ENCODE results near the gene DOK5. TPM values are rescaled to one million over a fixed set of nuclear protein-coding genes. Genes with fewer than 3 reads are reported as not detected.

Gene DOK5
- total and polyA plus RNA-seq, 9 of the 15 experiments (the other 6 are each of a cell fraction or from before 2014, with no cell fraction given): not detected

DNA sequence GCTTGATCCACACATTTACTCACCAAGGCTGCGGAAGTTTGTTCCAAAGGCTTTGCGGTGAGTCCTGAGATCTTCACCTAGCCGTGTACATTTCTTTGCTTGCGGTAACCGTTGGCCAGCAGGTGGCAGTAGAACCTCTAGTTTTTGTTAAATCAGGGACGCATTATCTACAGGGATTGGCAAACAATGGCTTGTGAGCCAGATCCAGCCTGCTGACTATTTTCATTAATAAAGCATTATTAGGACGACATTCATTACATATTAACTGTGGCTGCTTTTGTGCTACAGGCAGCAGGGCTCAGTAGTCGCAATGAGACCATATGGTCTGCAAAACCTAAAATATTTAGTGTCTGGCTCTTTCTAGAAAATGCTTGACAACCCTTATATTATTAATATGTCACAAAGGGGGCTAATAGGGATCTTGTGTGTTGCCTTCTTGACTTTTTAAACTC lies 174.1 kb downstream of the DOK5 start (continued):
- TF ChIP-seq HNRNPLL (IDR thresholded peaks at IDR 0.05; ENCODE audit: low read depth, low read length, poor library complexity, severe bottlenecking) (no peak), NR2F6 (CRISPR knock-in tag; IDR thresholded peaks at IDR 0.05) (no peak), ZNF696 (CRISPR knock-in tag; conservative IDR thresholded peaks at IDR 0.05) (no peak), BRF1 (IDR thresholded peaks at IDR 0.05; ENCODE audit: borderline replicate concordance, extremely low read depth, insufficient read length) (no peak), ZNF785 (CRISPR knock-in tag; IDR thresholded peaks at IDR 0.05) (no peak), ARID4B (CRISPR knock-in tag; IDR thresholded peaks at IDR 0.05) (no peak), ZNF224 (CRISPR knock-in tag; IDR thresholded peaks at IDR 0.05) (no peak), SUPT5H (IDR thresholded peaks at IDR 0.05) (no peak), FOXO4 (CRISPR knock-in tag; IDR thresholded peaks at IDR 0.05) (no peak), SMC3 (conservative IDR thresholded peaks at IDR 0.05; ENCODE audit: insufficient read depth, low read depth, low read length) (peak; percentile 42; the same call in 1 of the 2 replicates), HDAC1 (IDR thresholded peaks at IDR 0.05) (no peak), SAFB (IDR thresholded peaks at IDR 0.05; ENCODE audit: borderline replicate concordance, low read depth, low read length) (no peak), HNRNPH1 (optimal IDR thresholded peaks at IDR 0.05; ENCODE audit: low read depth, low read length) (no peak), GABPA (tag; conservative IDR thresholded peaks at IDR 0.05; ENCODE audit: low read depth) (no peak), MYC (IDR thresholded peaks at IDR 0.05; ENCODE audit: low read depth, low read length) (no peak), MYC (CRISPR knock-in tag; IDR thresholded peaks at IDR 0.05; ENCODE audit: borderline replicate concordance, low read depth) (no peak), RCOR1 (IDR thresholded peaks at IDR 0.05; ENCODE audit: borderline replicate concordance in 1 of 2, low read depth in 2 of 2, low read length in 2 of 2) (0 out of 4 replicates have a peak, but pooled peaks of 1 of the 2 experiments have one; percentile 17), ZBTB9 (CRISPR knock-in tag; IDR thresholded peaks at IDR 0.05) (no peak), RBFOX2 (IDR thresholded peaks at IDR 0.05; ENCODE audit: low read depth, low read length) (no peak)

Data from K562 (cell line).